Measurements from ENCODE around the gene NEURL1B.

DNA sequence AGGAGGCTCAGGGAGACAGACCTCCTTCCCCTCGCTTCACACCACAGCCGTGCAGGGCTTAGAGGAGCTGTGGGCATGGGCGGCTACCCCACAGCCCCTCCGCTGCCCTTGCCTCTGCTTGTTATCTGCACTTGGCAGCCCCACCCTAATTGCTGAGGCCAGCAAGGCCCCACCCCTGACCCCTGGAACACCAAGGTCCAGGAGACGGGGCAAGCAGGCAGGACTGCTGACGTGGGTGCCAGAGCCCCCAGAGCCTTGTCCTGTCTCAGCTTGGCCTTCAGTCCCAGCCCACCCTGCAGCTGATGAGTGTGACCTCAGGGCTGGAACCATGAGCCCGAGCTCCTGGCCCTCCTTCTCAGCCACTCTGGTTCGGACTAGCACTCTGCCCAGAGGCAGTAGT lies 29.1 kb upstream of the NEURL1B start:
- TF ChIP-seq, protein P1, sequence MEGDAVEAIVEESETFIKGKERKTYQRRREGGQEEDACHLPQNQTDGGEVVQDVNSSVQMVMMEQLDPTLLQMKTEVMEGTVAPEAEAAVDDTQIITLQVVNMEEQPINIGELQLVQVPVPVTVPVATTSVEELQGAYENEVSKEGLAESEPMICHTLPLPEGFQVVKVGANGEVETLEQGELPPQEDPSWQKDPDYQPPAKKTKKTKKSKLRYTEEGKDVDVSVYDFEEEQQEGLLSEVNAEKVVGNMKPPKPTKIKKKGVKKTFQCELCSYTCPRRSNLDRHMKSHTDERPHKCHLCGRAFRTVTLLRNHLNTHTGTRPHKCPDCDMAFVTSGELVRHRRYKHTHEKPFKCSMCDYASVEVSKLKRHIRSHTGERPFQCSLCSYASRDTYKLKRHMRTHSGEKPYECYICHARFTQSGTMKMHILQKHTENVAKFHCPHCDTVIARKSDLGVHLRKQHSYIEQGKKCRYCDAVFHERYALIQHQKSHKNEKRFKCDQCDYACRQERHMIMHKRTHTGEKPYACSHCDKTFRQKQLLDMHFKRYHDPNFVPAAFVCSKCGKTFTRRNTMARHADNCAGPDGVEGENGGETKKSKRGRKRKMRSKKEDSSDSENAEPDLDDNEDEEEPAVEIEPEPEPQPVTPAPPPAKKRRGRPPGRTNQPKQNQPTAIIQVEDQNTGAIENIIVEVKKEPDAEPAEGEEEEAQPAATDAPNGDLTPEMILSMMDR (IDR thresholded peaks at IDR 0.05; ENCODE audit: insufficient read depth, low read depth, low read length) = no peak
- no peak for TF ChIP-seq EZH2 (IDR thresholded peaks at IDR 0.05; ENCODE audit: insufficient read depth, low read length)
